Daoy (cell line): ENCODE measurements around the gene CHST5. TPM values are rescaled to one million over a fixed set of nuclear protein-coding genes. Genes with fewer than 3 reads are reported as not detected.

ENCODE experiments used
- total RNA-seq: library from RNA; depleted of rRNA; stranded (reverse); fragments of >200 nt; shearing (Covaris generic); gene quantifications from 2 replicates; pipeline ENCODE4 v1.2.3, GENCODE V29; 2014; rRNA removed

Gene CHST5
- total RNA-seq, 1 experiment from 2014 or later = not detected

Other genes starting within 250 kb of the CHST5 start
- gene CFDP1, start 102.6 kb downstream of the CHST5 start, total RNA-seq = 40.6 and 41.9 TPM in 2 replicates
- gene TMEM170A, start 71.4 kb downstream of the CHST5 start, total RNA-seq = 13.1 and 29.1 TPM in 2 replicates
- 0.30 and 0.51 TPM in 2 replicates for gene CHST6, start 40.7 kb downstream of the CHST5 start, total RNA-seq
- 7.6 and 7.7 TPM in 2 replicates for gene TMEM231, start 20.1 kb upstream of the CHST5 start, total RNA-seq
- gene GABARAPL2, start 30.3 kb upstream of the CHST5 start, total RNA-seq = 15.5 and 26.6 TPM in 2 replicates
- 65.3 and 72.7 TPM in 2 replicates for gene ADAT1, start 87.2 kb upstream of the CHST5 start, total RNA-seq
- gene KARS1, start 111.6 kb upstream of the CHST5 start, total RNA-seq = 198 and 234 TPM in 2 replicates
- 60.2 and 70.8 TPM in 2 replicates for gene TERF2IP, start 111.7 kb upstream of the CHST5 start, total RNA-seq
- gene CPHXL2, start 140.9 kb upstream of the CHST5 start, total RNA-seq = not detected in 2 replicates
- not detected in 2 replicates for gene DUXB, start 165.4 kb upstream of the CHST5 start, total RNA-seq
- gene CPHXL, start 190.4 kb upstream of the CHST5 start, total RNA-seq = not detected in 2 replicates